ENCODE measurements around the gene TNFRSF18. TPM values are rescaled to one million over a fixed set of nuclear protein-coding genes. Genes with fewer than 3 reads are reported as not detected.
A peak's percentile ranks its signal among the peaks of the same experiment; 100 is the strongest.

TNFRSF18 gene
- total RNA-seq, 1 experiment from 2014 or later, result 0.83 TPM

GRCh38 chr1:1199141-1199960 is 7.0 kb downstream of the TNFRSF18 start:
- H3K4me1 Mint-ChIP-seq, result peaks cover 3% of the 10 kb centered on the region; the same call in 1 of the 2 replicates
- POLR2A ChIA-PET, result interaction anchor here (0.6 kb wide), 1 partner anchor 25 kb away, joined by 3 read pairs; no protein-coding TSS in a partner anchor

GRCh38 chr1:1198423-1199140 is 7.8 kb downstream of the TNFRSF18 start:
- Mint-ChIP-seq H3K27me3 (ENCODE audit: low read depth) (peaks cover 19% of the 10 kb centered on the region), H3K4me3 (no peak overlapping the region), H3K27ac (no peak overlapping the region), H3K4me1 (peaks cover 3% of the 10 kb centered on the region; the same call in 1 of the 2 replicates), H3K9me3 (peaks cover 17% of the 10 kb centered on the region), H3K36me3 (peaks cover 10% of the 10 kb centered on the region)
- ATAC-seq, result no peak
- ChIA-PET CTCF (no interaction called here), POLR2A (interaction anchor here (0.6 kb wide), 1 partner anchor 24 kb away, joined by 3 read pairs; no protein-coding TSS in a partner anchor)
- peak; percentile 13 for DNase-seq (ENCODE audit: low spot score)
- TF ChIP-seq STAT6 (CRISPR knock-in tag; conservative IDR thresholded peaks at IDR 0.05; ENCODE audit: low read depth), result no peak
- no peak for TF ChIP-seq GRHL2 (CRISPR knock-in tag; IDR thresholded peaks at IDR 0.05; ENCODE audit: insufficient replicate concordance, severe bottlenecking)
- no peak for TF ChIP-seq NR1H2 (CRISPR knock-in tag; IDR thresholded peaks at IDR 0.05)
- TF ChIP-seq E2F1 (CRISPR knock-in tag; IDR thresholded peaks at IDR 0.05), result no peak
- TF ChIP-seq ZNF317 (CRISPR knock-in tag; IDR thresholded peaks at IDR 0.05; ENCODE audit: borderline replicate concordance, low read depth), result no peak
- TF ChIP-seq TEAD1 (CRISPR knock-in tag; IDR thresholded peaks at IDR 0.05), result no peak
- TF ChIP-seq HMGXB4 (CRISPR knock-in tag; IDR thresholded peaks at IDR 0.05), result no peak
- no peak for TF ChIP-seq ZMAT4 (CRISPR knock-in tag; IDR thresholded peaks at IDR 0.05)
- no peak for TF ChIP-seq FOXP4 (CRISPR knock-in tag; IDR thresholded peaks at IDR 0.05)
- no peak for TF ChIP-seq IRF2 (CRISPR knock-in tag; IDR thresholded peaks at IDR 0.05; ENCODE audit: borderline replicate concordance, low read depth)
- no peak for TF ChIP-seq ZBTB21 (CRISPR knock-in tag; IDR thresholded peaks at IDR 0.05; ENCODE audit: borderline replicate concordance)

More at GRCh38 chr1:1199141-1199960, 7.0 kb downstream of the TNFRSF18 start:
- DNase-seq (ENCODE audit: low spot score) (no peak), ATAC-seq (no peak)
- CTCF ChIA-PET, result interaction anchor here (1.1 to 1.3 kb wide), 2 partner anchors 77 to 166 kb away, joined by 4 read pairs; no protein-coding TSS in a partner anchor
- TF ChIP-seq MXD4 (CRISPR knock-in tag; IDR thresholded peaks at IDR 0.05; ENCODE audit: borderline replicate concordance), result no peak
- TF ChIP-seq SMAD4 (CRISPR knock-in tag; IDR thresholded peaks at IDR 0.05), result no peak
- no peak for TF ChIP-seq CREM (CRISPR knock-in tag; IDR thresholded peaks at IDR 0.05)
- no peak for TF ChIP-seq ZNF425 (CRISPR knock-in tag; conservative IDR thresholded peaks at IDR 0.05)
- no peak for TF ChIP-seq RELA (CRISPR knock-in tag; IDR thresholded peaks at IDR 0.05; ENCODE audit: borderline replicate concordance)
- TF ChIP-seq TP53 (CRISPR knock-in tag; IDR thresholded peaks at IDR 0.05), result no peak
- Mint-ChIP-seq H3K27ac (no peak overlapping the region), H3K36me3 (peaks cover 9% of the 10 kb centered on the region), H3K27me3 (ENCODE audit: low read depth) (peaks cover 16% of the 10 kb centered on the region), H3K9me3 (peaks cover 10% of the 10 kb centered on the region), H3K4me3 (no peak overlapping the region)
